ENCODE data around the gene MIER1. TPM values are rescaled to one million over a fixed set of nuclear protein-coding genes. Genes with fewer than 3 reads are reported as not detected.

MIER1 gene
- total RNA-seq, 4 donors from 2014 or later = 39.4 to 56.5 (median 49.2) TPM

GRCh38 chr1:66998972-66999371, 74.2 kb downstream of the MIER1 start:
- Histone ChIP-seq H3K36me3 (peaks cover 0 to 41% (median 20%) of the 10 kb centered on the region in 4 donors), H3K27ac (replicated peaks in 1 of 4) (no peak overlapping the region), H3K9me3 (no peaks in the 10 kb centered on the region), H3K27me3 (no peaks in the 10 kb centered on the region), H3K4me3 (no peak overlapping the region), H3K4me1 (peaks cover 16 to 45% (median 37%) of the 10 kb centered on the region in 4 donors)
- TF ChIP-seq POLR2AphosphoS5 (IDR thresholded peaks at IDR 0.05) = no peak
- no peak for TF ChIP-seq EP300 (IDR thresholded peaks at IDR 0.05)
- no peak for TF ChIP-seq POLR2A (IDR thresholded peaks at IDR 0.05; ENCODE audit: low read depth)
- TF ChIP-seq CTCF (IDR thresholded peaks at IDR 0.05) = no peak
- intact Hi-C loops (cut with DNase I) = loop anchor here (5.0 kb wide), 1 partner anchor 58 kb away; no protein-coding TSS in a partner anchor
- DNase-seq (ENCODE audit: extremely low spot score) = no peak

GRCh38 chr1:66999640-67000400, 75.0 kb downstream of the MIER1 start:
- peaks cover 16 to 45% (median 37%) of the 10 kb centered on the region in 4 donors for H3K4me1 ChIP-seq
- TF ChIP-seq POLR2A (IDR thresholded peaks at IDR 0.05; ENCODE audit: low read depth) (no peak), POLR2AphosphoS5 (IDR thresholded peaks at IDR 0.05) (no peak), EP300 (IDR thresholded peaks at IDR 0.05) (no peak), CTCF (IDR thresholded peaks at IDR 0.05) (no peak)
- no peak for DNase-seq (ENCODE audit: extremely low spot score)
- H3K9me3 ChIP-seq = no peaks in the 10 kb centered on the region
- H3K27me3 ChIP-seq = no peaks in the 10 kb centered on the region
- intact Hi-C loops (cut with DNase I) = loop anchor here (5.0 kb wide), 1 partner anchor 57 kb away; no protein-coding TSS in a partner anchor
- 88% methylated on average over 7 of the region's 7 CpGs for WGBS
- peak overlapping the region in 3 of 4 donors; percentile 18 to 60 (median 54) for H3K27ac ChIP-seq (replicated peaks in 1 of 4)
- peaks cover 0 to 45% (median 24%) of the 10 kb centered on the region in 4 donors for H3K36me3 ChIP-seq
- no peak overlapping the region for H3K4me3 ChIP-seq

DNA sequence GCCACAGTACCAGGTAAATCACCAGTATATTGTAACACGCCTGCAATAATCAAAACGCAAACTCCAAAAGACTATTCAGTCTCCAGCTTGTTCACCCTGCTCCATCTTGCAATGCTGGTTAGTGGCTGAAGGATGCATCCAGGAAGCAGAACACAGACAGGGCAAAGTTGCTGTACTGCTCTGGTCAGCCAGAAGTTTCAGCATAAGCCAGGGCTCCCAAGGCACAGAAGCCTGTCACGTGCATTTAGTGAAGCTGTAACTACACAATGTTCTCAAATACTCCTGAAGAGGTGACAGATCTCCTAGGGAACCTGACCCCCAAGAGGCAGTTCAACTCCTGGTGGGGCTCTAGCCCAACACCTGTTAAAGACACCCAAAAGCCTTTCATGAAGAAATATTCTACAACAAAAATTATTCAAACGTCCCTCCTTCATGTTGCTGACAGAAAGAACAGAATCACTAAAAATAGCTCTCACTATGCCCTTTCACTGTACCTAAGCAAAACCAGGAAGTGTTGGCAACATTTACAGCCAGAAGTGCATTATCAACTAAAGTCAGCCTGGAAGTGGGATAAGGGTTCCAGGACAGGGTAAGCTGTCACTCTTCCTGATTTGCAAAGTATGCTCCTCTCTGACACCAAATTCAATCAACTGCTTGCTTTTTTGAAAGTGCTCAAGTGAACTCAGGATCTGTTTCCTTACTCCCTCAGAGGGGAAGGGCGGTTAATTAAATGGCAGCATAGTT, 77.1 kb downstream of the MIER1 start:
- TF ChIP-seq POLR2AphosphoS5 (IDR thresholded peaks at IDR 0.05) (no peak), EP300 (IDR thresholded peaks at IDR 0.05) (no peak)
- H3K27me3 ChIP-seq = no peaks in the 10 kb centered on the region
- peak overlapping the region; percentile 38 to 61 (median 56) for H3K27ac ChIP-seq (replicated peaks in 1 of 4)
- DNase-seq (ENCODE audit: extremely low spot score) = no peak
- peaks cover 0 to 37% (median 24%) of the 10 kb centered on the region in 4 donors for H3K36me3 ChIP-seq
- WGBS = 67% methylated on average over 5 of the region's 5 CpGs
- intact Hi-C loops (cut with DNase I) = no loop called here
- H3K4me3 ChIP-seq = no peak overlapping the region
- H3K4me1 ChIP-seq = peaks cover 22 to 41% (median 29%) of the 10 kb centered on the region in 4 donors
- H3K9me3 ChIP-seq = no peaks in the 10 kb centered on the region

DNA sequence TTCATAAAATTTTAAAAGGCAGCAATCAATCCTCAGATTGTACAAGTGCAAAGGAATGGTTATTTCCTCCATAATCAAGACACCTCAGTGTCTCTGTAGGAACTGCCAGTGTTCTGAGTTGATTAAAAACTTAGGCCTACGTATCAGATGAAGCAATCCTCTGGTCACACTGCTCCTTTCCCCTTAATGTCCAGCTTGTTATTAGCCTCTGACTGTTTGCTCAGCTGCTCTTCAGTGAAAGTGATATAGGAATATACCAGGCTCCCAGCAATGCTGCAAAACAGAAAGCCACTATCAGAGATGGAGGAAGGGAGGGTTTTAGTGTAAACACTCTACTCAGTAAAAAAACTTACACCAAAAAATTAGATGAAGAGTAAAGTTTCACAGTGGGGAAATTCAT, 79.4 kb downstream of the MIER1 start:
- intact Hi-C loops (cut with DNase I) = no loop called here
- 79% methylated on average over 1 of the region's 1 CpG for WGBS
- H3K36me3 ChIP-seq = peaks cover 9 to 33% (median 21%) of the 10 kb centered on the region in 4 donors
- H3K4me1 ChIP-seq = peaks cover 22 to 41% (median 29%) of the 10 kb centered on the region in 4 donors
- H3K4me3 ChIP-seq = no peak overlapping the region
- no peak overlapping the region for H3K27ac ChIP-seq (replicated peaks in 1 of 4)
- no peaks in the 10 kb centered on the region for H3K27me3 ChIP-seq
- TF ChIP-seq POLR2A (IDR thresholded peaks at IDR 0.05; ENCODE audit: low read depth) (no peak), POLR2AphosphoS5 (IDR thresholded peaks at IDR 0.05) (no peak), CTCF (IDR thresholded peaks at IDR 0.05) (no peak), EP300 (IDR thresholded peaks at IDR 0.05) (no peak)
- H3K9me3 ChIP-seq = no peaks in the 10 kb centered on the region
- no peak for DNase-seq (ENCODE audit: extremely low spot score)

GRCh38 chr1:67005068-67005467, 80.3 kb downstream of the MIER1 start:
- no peak for TF ChIP-seq POLR2A (IDR thresholded peaks at IDR 0.05; ENCODE audit: low read depth)
- no peak for TF ChIP-seq EP300 (IDR thresholded peaks at IDR 0.05)
- TF ChIP-seq POLR2AphosphoS5 (IDR thresholded peaks at IDR 0.05) = no peak
- no peak for TF ChIP-seq CTCF (IDR thresholded peaks at IDR 0.05)
- Histone ChIP-seq H3K36me3 (peaks cover 9 to 39% (median 18%) of the 10 kb centered on the region in 4 donors), H3K27me3 (no peaks in the 10 kb centered on the region), H3K4me1 (peaks cover 21 to 35% (median 23%) of the 10 kb centered on the region in 4 donors), H3K9me3 (no peaks in the 10 kb centered on the region), H3K27ac (replicated peaks in 1 of 4) (no peak overlapping the region), H3K4me3 (no peak overlapping the region)
- 88% methylated on average over 8 of the region's 8 CpGs for WGBS
- intact Hi-C loops (cut with DNase I) = no loop called here
- DNase-seq (ENCODE audit: extremely low spot score) = no peak
